ENCODE data around the gene KLHDC8B. TPM values are rescaled to one million over a fixed set of nuclear protein-coding genes. Genes with fewer than 3 reads are reported as not detected.
"Not testable (repeated sequence)": the region's sequence is repeated elsewhere in the genome, so short reads cannot be mapped to it uniquely, and the experiment has no call there.

The KLHDC8B gene
- total RNA-seq, 1 donor from 2014 or later = 132 TPM

DNA sequence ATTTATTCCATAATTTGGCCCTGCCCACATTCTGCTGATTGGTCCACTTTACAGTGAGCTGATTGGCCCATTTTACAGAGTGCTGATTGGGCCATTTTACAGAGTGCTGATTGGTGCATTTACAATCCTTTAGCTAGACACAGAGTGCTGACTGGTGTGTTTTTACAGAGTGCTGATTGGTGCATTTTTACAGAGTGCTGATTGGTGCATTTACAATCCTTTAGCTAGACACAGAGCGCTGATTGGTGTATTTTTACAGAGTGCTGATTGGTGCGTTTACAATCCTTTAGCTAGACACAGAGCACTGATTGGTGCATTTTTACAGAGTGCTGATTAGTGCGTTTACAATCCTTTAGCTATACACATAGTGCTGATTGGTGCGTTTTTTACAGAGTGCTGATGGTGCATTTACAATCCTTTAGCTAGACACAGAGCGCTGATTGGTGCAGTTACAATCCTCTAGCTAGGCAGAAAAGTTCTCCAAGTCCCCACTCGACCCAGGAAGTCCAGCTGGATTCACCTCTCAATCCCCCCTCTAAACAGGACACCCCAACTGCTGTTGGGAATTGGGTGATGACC, 49.7 kb downstream of the KLHDC8B start:
- DNase-seq (ENCODE audit: low spot score); intact Hi-C loops (cut with DNase I): not testable (repeated sequence)

DNA sequence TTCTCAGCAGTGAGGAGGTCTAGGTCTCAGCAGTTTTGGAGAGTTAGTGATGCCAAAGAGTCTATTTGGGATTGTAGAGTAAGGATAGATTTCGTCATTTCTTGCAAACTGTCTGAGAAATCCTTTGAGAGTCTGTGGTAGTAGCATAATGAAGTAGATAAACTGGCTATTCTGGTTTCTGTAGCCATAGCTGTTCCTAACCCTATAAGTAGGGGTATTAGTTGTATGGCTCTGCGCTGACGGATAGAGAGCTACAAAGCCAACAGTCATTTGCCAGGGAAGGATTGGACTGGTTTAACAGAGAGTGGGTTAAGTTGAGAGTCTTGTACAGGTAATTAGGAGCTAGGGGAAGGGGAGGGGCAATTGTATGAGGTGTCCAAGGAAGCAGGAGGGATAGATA, 50.6 kb downstream of the KLHDC8B start:
- intact Hi-C loops (cut with DNase I) = no loop called here
- DNase-seq (ENCODE audit: low spot score) = no peak

Other genes starting within 250 kb of the KLHDC8B start
- 37.0 TPM for gene P4HTM, start 181.4 kb upstream of the KLHDC8B start, total RNA-seq
- 96.6 TPM for gene WDR6, start 164.2 kb upstream of the KLHDC8B start, total RNA-seq
- gene DALRD3, start 153.0 kb upstream of the KLHDC8B start, total RNA-seq = 13.6 TPM
- gene NDUFAF3, start 149.5 kb upstream of the KLHDC8B start, total RNA-seq = 140 TPM
- gene IMPDH2, start 142.2 kb upstream of the KLHDC8B start, total RNA-seq = 49.5 TPM
- gene QRICH1, start 77.5 kb upstream of the KLHDC8B start, total RNA-seq = 54.5 TPM
- gene QARS1, start 66.8 kb upstream of the KLHDC8B start, total RNA-seq = 149 TPM
- gene USP19, start 50.8 kb upstream of the KLHDC8B start, total RNA-seq = 58.5 TPM
- 788 TPM for gene LAMB2, start 38.5 kb upstream of the KLHDC8B start, total RNA-seq
- gene CCDC71, start 5.3 kb upstream of the KLHDC8B start, total RNA-seq = 11.4 TPM
- 2.9 TPM for gene C3orf62, start 105.6 kb downstream of the KLHDC8B start, total RNA-seq
- gene USP4, start 168.5 kb downstream of the KLHDC8B start, total RNA-seq = 44.5 TPM
- gene GPX1, start 186.8 kb downstream of the KLHDC8B start, total RNA-seq = 106 TPM
- 340 TPM for gene RHOA, start 240.4 kb downstream of the KLHDC8B start, total RNA-seq
- gene TCTA, start 240.8 kb downstream of the KLHDC8B start, total RNA-seq = 26.5 TPM

All from cardiac septum (tissue), 1 donor.